ENCODE measurements around the gene CFB.

The CFB gene

GRCh38 chr6:31948753-31949413 lies 3.0 kb downstream of the CFB start:
- TF ChIP-seq ZBTB7A (IDR thresholded peaks at IDR 0.05; ENCODE audit: low read depth): no peak
- peak; percentile 45; the same call in 1 of the 2 replicates for TF ChIP-seq CEBPB (IDR thresholded peaks at IDR 0.05)

- TF ChIP-seq RAD21 (IDR thresholded peaks at IDR 0.05; ENCODE audit: low read depth): no peak
- TF ChIP-seq EGR1 (IDR thresholded peaks at IDR 0.05): no peak
- no peak for TF ChIP-seq NFIC (IDR thresholded peaks at IDR 0.05)
- TF ChIP-seq CREB1 (IDR thresholded peaks at IDR 0.05; ENCODE audit: low read depth): no peak
- TF ChIP-seq USF1 (IDR thresholded peaks at IDR 0.05): no peak
- no peak for TF ChIP-seq TAF1 (IDR thresholded peaks at IDR 0.05; ENCODE audit: low read depth)
- no peak for TF ChIP-seq MAX (IDR thresholded peaks at IDR 0.05)
- TF ChIP-seq EP300 (IDR thresholded peaks at IDR 0.05; ENCODE audit: borderline replicate concordance): no peak
- TF ChIP-seq FOXM1 (IDR thresholded peaks at IDR 0.05; ENCODE audit: borderline replicate concordance, low read depth): no peak
- no peak for TF ChIP-seq REST (IDR thresholded peaks at IDR 0.05; ENCODE audit: low read depth)
- TF ChIP-seq TCF12 (IDR thresholded peaks at IDR 0.05; ENCODE audit: low read depth): no peak
- no peak for TF ChIP-seq ZBTB7A (IDR thresholded peaks at IDR 0.05; ENCODE audit: low read depth)
- no peak for TF ChIP-seq CEBPB (IDR thresholded peaks at IDR 0.05)
Observed at GRCh38 chr6:31949926-31950548, 4.1 kb downstream of the CFB start.

GRCh38 chr6:31952140-31952805 lies 6.4 kb downstream of the CFB start:
- TF ChIP-seq EP300 (IDR thresholded peaks at IDR 0.05; ENCODE audit: borderline replicate concordance): no peak
- TF ChIP-seq EGR1 (IDR thresholded peaks at IDR 0.05): no peak
- TF ChIP-seq USF1 (IDR thresholded peaks at IDR 0.05): no peak
- peak; percentile 56 for TF ChIP-seq RAD21 (IDR thresholded peaks at IDR 0.05; ENCODE audit: low read depth)
- no peak for TF ChIP-seq REST (IDR thresholded peaks at IDR 0.05; ENCODE audit: low read depth)
- no peak for TF ChIP-seq YY1 (IDR thresholded peaks at IDR 0.05; ENCODE audit: low read depth)

- TF ChIP-seq FOXM1 (IDR thresholded peaks at IDR 0.05; ENCODE audit: borderline replicate concordance, low read depth): no peak
- no peak for TF ChIP-seq TEAD4 (IDR thresholded peaks at IDR 0.05)
- TF ChIP-seq CREB1 (IDR thresholded peaks at IDR 0.05; ENCODE audit: low read depth): no peak
- no peak for TF ChIP-seq EGR1 (IDR thresholded peaks at IDR 0.05)
- no peak for TF ChIP-seq USF1 (IDR thresholded peaks at IDR 0.05)
- no peak for TF ChIP-seq CEBPB (IDR thresholded peaks at IDR 0.05)
- TF ChIP-seq YY1 (IDR thresholded peaks at IDR 0.05; ENCODE audit: low read depth): no peak
- TF ChIP-seq MAX (IDR thresholded peaks at IDR 0.05): no peak
- TF ChIP-seq RAD21 (IDR thresholded peaks at IDR 0.05; ENCODE audit: low read depth): no peak
- no peak for TF ChIP-seq TAF1 (IDR thresholded peaks at IDR 0.05; ENCODE audit: low read depth)
- no peak for TF ChIP-seq TCF12 (IDR thresholded peaks at IDR 0.05; ENCODE audit: low read depth)
- TF ChIP-seq REST (IDR thresholded peaks at IDR 0.05; ENCODE audit: low read depth): no peak
- TF ChIP-seq NFIC (IDR thresholded peaks at IDR 0.05): no peak
- no peak for TF ChIP-seq EP300 (IDR thresholded peaks at IDR 0.05; ENCODE audit: borderline replicate concordance)
- TF ChIP-seq ZBTB7A (IDR thresholded peaks at IDR 0.05; ENCODE audit: low read depth): no peak
Observed at GRCh38 chr6:31952890-31953289, 7.0 kb downstream of the CFB start.
